ENCODE data around the gene FOSB. TPM values are rescaled to one million over a fixed set of nuclear protein-coding genes. Genes with fewer than 3 reads are reported as not detected.

Gene FOSB
- polyA plus RNA-seq, 1 donor from 2014 or later: 2.1 TPM

DNA sequence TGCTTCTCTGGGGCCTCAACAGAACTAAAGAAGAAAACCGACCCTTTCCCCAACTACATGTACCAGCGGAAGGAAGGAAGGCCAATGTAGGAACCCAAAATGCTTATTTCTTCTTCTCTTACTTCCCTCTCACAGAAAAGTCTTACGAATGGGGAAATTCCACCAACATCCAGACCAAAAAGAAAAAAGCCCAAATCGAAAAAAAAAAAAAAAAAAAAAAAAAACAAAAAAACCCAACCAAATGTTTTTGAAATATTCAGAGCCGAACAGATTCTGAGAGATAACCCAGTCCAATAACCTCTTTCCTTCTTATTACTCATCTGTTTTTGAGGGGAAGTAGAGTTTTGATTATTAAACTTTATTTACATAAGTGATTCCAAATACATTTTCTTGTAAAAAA lies 34.3 kb downstream of the FOSB start:
- Histone ChIP-seq H3F3A (ENCODE audit: insufficient read depth, low read length, poor library complexity, severe bottlenecking) (no peaks in the 10 kb centered on the region), H3K36me3 (ENCODE audit: insufficient read depth, low read length) (no peaks in the 10 kb centered on the region), H3K4me2 (ENCODE audit: low read length) (no peak overlapping the region), H3K4me3 (ENCODE audit: low read length) (no peak overlapping the region), H2AFZ (ENCODE audit: low read depth, low read length) (no peak overlapping the region), H3K9me3 (ENCODE audit: low read length) (no peaks in the 10 kb centered on the region), H3K9me2 (ENCODE audit: insufficient read depth, low read length) (no peaks in the 10 kb centered on the region), H3K27ac (ENCODE audit: low read length) (no peak overlapping the region), H3K27me3 (ENCODE audit: insufficient read depth, low read depth, low read length) (peaks cover 48% of the 10 kb centered on the region), H4K20me1 (ENCODE audit: insufficient read depth) (no peaks in the 10 kb centered on the region), H3K79me2 (replicated peaks; ENCODE audit: insufficient read depth, low read length) (no peaks in the 10 kb centered on the region), H3K9ac (ENCODE audit: low read length) (no peak overlapping the region)
- TF ChIP-seq EP300 (conservative IDR thresholded peaks at IDR 0.05; ENCODE audit: poor library complexity, severe bottlenecking) (no peak), SMC3 (conservative IDR thresholded peaks at IDR 0.05; ENCODE audit: poor library complexity) (no peak)

DNA sequence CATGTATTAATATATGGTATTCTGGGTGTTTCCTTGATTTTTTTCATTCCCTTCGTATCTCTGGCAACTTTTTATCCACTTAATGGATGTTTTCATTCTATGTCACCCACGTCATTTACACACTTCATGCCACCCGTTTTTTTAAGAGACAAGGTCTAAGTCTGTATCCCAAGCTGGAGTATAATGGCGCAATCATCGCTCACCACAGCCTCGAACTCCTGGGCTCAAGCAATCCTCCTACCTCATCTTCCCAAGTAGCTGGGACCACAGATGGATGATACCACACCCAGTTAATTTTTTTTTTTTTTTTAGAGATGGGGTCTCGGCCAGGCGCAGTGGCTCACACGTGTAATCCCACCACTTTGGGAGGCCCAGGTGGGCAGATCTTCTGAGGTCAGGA lies 36.1 kb downstream of the FOSB start:
- Histone ChIP-seq H3K36me3 (ENCODE audit: insufficient read depth, low read length) (no peaks in the 10 kb centered on the region), H3K9me2 (ENCODE audit: insufficient read depth, low read length) (no peaks in the 10 kb centered on the region), H3K9me3 (ENCODE audit: low read length) (no peaks in the 10 kb centered on the region), H4K20me1 (ENCODE audit: insufficient read depth) (no peaks in the 10 kb centered on the region), H3K27me3 (ENCODE audit: insufficient read depth, low read depth, low read length) (peaks cover 31% of the 10 kb centered on the region), H3F3A (ENCODE audit: insufficient read depth, low read length, poor library complexity, severe bottlenecking) (no peaks in the 10 kb centered on the region), H3K9ac (ENCODE audit: low read length) (no peak overlapping the region), H3K27ac (ENCODE audit: low read length) (no peak overlapping the region), H3K4me2 (ENCODE audit: low read length) (no peak overlapping the region), H2AFZ (ENCODE audit: low read depth, low read length) (no peak overlapping the region), H3K4me3 (ENCODE audit: low read length) (no peak overlapping the region), H3K79me2 (replicated peaks; ENCODE audit: insufficient read depth, low read length) (no peaks in the 10 kb centered on the region)
- no peak for TF ChIP-seq TAF1 (IDR thresholded peaks at IDR 0.05; ENCODE audit: low read depth)
- TF ChIP-seq REST (IDR thresholded peaks at IDR 0.05; ENCODE audit: borderline replicate concordance): no peak
- no peak for TF ChIP-seq POLR2AphosphoS5 (IDR thresholded peaks at IDR 0.05)
- TF ChIP-seq, protein P1, sequence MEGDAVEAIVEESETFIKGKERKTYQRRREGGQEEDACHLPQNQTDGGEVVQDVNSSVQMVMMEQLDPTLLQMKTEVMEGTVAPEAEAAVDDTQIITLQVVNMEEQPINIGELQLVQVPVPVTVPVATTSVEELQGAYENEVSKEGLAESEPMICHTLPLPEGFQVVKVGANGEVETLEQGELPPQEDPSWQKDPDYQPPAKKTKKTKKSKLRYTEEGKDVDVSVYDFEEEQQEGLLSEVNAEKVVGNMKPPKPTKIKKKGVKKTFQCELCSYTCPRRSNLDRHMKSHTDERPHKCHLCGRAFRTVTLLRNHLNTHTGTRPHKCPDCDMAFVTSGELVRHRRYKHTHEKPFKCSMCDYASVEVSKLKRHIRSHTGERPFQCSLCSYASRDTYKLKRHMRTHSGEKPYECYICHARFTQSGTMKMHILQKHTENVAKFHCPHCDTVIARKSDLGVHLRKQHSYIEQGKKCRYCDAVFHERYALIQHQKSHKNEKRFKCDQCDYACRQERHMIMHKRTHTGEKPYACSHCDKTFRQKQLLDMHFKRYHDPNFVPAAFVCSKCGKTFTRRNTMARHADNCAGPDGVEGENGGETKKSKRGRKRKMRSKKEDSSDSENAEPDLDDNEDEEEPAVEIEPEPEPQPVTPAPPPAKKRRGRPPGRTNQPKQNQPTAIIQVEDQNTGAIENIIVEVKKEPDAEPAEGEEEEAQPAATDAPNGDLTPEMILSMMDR (IDR thresholded peaks at IDR 0.05; ENCODE audit: poor library complexity, severe bottlenecking): no peak
- no peak for TF ChIP-seq EZH2 (IDR thresholded peaks at IDR 0.05; ENCODE audit: borderline replicate concordance, insufficient read depth, low read length, poor library complexity, severe bottlenecking)
- TF ChIP-seq SMC3 (conservative IDR thresholded peaks at IDR 0.05; ENCODE audit: poor library complexity): no peak
- no peak for TF ChIP-seq EP300 (conservative IDR thresholded peaks at IDR 0.05; ENCODE audit: poor library complexity, severe bottlenecking)
- no peak for TF ChIP-seq RAD21 (conservative IDR thresholded peaks at IDR 0.05)
- TF ChIP-seq MXI1 (conservative IDR thresholded peaks at IDR 0.05; ENCODE audit: poor library complexity, severe bottlenecking): no peak
